C4-2B (cell line): ENCODE measurements around the gene GLS.

ENCODE experiments used
- H3K27ac ChIP-seq: fragments of 450-650 bp; 2 replicates; pipeline ENCODE4 v1.5.1; 2017
- CTCF ChIP-seq: fragments of 450-650 bp; conservative IDR thresholded peaks from 2 replicates; pipeline ENCODE4 v1.5.1; 2017; ENCODE audit warnings: mild to moderate bottlenecking
- ZFX ChIP-seq: fragments of 450-650 bp; IDR thresholded peaks from 2 replicates; pipeline ENCODE4 v1.6.1; 2017

The GLS gene

GRCh38 chr2:190965580-190966222 is 85.1 kb downstream of the GLS start:
- no peak for TF ChIP-seq ZFX
- TF ChIP-seq CTCF = no peak
- H3K27ac ChIP-seq = no peak overlapping the region

GRCh38 chr2:190968522-190968921 is 87.9 kb downstream of the GLS start:
- H3K27ac ChIP-seq = no peak overlapping the region
- TF ChIP-seq ZFX (no peak), CTCF (no peak)

GRCh38 chr2:190970160-190970559 is 89.5 kb downstream of the GLS start:
- TF ChIP-seq CTCF (no peak), ZFX (no peak)
- H3K27ac ChIP-seq = no peak overlapping the region

- no peak overlapping the region for H3K27ac ChIP-seq
- TF ChIP-seq ZFX (no peak), CTCF (no peak)
Observed at GRCh38 chr2:190970873-190971506, 90.4 kb downstream of the GLS start.

GRCh38 chr2:190972213-190972612 is 91.6 kb downstream of the GLS start:
- no peak for TF ChIP-seq CTCF
- TF ChIP-seq ZFX = no peak
- H3K27ac ChIP-seq = no peak overlapping the region

GRCh38 chr2:190972846-190973245 is 92.2 kb downstream of the GLS start:
- TF ChIP-seq CTCF (no peak), ZFX (no peak)
- H3K27ac ChIP-seq = no peak overlapping the region

GRCh38 chr2:190973262-190973661 is 92.6 kb downstream of the GLS start:
- TF ChIP-seq ZFX = no peak
- TF ChIP-seq CTCF = no peak
- no peak overlapping the region for H3K27ac ChIP-seq
